Inflammatory macrophage treated with lipopolysaccharide for 4 hours (primary cell): ENCODE results near the gene TNXB.
"Not testable (repeated sequence)": the region's sequence is repeated elsewhere in the genome, so short reads cannot be mapped to it uniquely, and the experiment has no call there.

Experiments used
- DNase-seq: peaks from one replicate; pipeline ENCODE4 v3.0.0-alpha.2; 2020

The TNXB gene

DNA sequence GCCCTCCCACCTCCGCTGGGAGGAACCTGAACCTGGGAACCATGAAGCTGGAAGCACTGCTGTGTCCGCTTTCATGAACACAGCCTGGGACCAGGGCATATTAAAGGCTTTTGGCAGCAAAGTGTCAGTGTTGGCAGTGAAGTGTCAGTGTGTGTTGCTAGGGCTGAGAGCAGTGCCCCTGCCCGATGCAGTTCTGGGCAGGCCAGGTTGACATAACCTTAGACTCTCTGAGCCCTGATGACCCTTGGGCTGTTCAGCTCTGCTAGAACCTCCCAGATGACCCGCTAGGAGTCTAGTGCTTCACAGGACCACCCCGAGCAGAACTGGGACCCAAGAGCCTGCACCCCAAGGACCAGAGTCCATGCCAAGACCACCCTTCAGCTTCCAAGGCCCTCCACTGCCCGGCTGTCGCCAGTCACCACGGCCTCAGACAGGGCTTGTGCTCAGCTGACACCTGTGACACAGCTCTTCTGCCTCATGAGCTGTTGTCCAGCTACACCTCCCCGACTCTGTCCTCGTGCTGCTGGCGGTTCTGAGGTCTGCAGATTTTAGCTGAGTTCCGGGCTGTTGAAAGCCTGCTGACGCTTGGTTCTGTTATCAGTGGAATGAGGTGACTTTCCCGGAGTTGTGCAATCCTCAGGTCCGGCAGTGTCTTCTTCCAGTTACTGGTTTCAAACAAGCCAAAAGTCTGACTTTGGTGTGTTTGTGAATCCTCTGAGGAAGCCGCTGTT lies 73.7 kb downstream of the TNXB start:
- not testable (repeated sequence) for DNase-seq

- DNase-seq: not testable (repeated sequence)
Observed at GRCh38 chr6:32029553-32029952, 79.6 kb downstream of the TNXB start.

DNA sequence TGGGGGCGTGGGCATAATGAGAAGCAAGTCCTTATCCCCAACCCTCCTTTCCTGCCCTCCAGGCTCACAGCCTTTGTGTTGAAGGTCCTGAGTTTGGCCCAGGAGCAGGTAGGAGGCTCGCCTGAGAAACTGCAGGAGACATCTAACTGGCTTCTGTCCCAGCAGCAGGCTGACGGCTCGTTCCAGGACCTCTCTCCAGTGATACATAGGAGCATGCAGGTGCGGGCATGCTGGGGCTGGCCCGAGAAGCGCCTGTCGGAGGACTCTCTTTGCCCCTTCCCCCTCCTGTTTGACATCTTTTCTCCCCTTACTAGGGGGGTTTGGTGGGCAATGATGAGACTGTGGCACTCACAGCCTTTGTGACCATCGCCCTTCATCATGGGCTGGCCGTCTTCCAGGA lies 80.5 kb downstream of the TNXB start:
- not testable (repeated sequence) for DNase-seq

- not testable (repeated sequence) for DNase-seq
Observed at GRCh38 chr6:32022100-32022499, 87.0 kb downstream of the TNXB start.

- not testable (repeated sequence) for DNase-seq
Observed at GRCh38 chr6:32014547-32014946, 94.6 kb downstream of the TNXB start, which contains the start of gene C4B. C4B (plus strand) TSS chr6:32014795; CDS start chr6:32014846, 51 bp downstream.

GRCh38 chr6:32013738-32014137 lies 95.4 kb downstream of the TNXB start:
- not testable (repeated sequence) for DNase-seq

DNA sequence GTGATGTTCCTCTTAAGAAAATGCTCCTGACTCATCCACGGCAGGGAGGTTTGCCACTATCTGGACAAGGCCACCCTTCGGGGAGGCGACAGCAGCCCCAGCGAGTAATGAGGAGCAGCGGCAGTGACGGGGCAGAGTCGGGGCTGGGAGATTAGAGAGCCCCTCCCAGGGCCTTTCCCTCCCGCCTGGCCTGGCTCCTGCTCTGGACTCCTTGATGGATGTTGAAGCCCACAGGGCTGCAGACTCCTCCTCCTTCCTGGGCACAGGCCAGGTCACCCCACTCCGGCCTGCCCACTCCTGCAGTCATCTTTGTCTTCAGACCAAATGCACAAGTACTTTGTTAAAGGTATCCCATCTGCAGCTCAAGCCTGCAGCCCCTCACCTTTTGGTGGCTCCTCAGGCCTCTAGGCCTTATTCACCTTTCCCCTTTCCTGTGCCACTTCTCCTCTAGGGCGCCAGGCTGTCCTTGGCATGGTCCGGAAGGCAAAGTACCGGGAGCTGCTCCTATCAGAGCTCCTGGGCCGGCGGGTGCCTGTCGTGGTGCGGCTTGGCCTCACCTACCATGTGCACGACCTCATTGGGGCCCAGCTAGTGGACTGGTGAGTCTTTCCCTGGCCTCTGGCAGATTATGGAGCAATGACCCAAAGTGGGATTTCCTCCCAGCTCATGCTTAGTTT lies 96.1 kb downstream of the TNXB start:
- DNase-seq: not testable (repeated sequence)

GRCh38 chr6:32010856-32011530 lies 98.1 kb downstream of the TNXB start:
- not testable (repeated sequence) for DNase-seq

DNA sequence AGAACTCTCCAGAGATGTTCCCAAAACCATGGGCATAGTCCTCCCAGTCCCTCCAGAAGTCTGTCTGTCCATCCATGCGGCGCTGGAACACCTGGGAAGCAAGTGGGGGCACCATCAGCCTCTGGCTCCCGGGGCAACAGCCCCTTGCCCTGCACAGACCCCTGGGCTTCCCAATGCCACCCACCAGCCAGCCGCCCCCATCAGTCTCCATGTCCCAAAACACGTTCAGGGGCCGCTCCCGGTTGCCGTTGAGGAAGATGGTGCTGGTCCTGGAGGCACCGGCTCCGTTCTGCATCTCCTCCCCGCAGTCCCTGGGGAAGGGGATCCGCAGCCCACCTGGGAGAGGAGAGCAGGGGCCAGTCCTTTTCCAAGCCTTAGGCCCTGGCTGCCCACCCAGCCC lies 99.6 kb downstream of the TNXB start:
- DNase-seq: not testable (repeated sequence)

- not testable (repeated sequence) for DNase-seq
Observed at GRCh38 chr6:32008616-32009015, 100.5 kb downstream of the TNXB start.

- DNase-seq: not testable (repeated sequence)
Observed at GRCh38 chr6:32008037-32008436, 101.1 kb downstream of the TNXB start.

- DNase-seq: not testable (repeated sequence)
Observed at GRCh38 chr6:32007086-32007485, 102.1 kb downstream of the TNXB start.

- not testable (repeated sequence) for DNase-seq
Observed at GRCh38 chr6:32005991-32006529, 103.1 kb downstream of the TNXB start.

GRCh38 chr6:32005538-32005880 lies 103.6 kb downstream of the TNXB start:
- not testable (repeated sequence) for DNase-seq

DNA sequence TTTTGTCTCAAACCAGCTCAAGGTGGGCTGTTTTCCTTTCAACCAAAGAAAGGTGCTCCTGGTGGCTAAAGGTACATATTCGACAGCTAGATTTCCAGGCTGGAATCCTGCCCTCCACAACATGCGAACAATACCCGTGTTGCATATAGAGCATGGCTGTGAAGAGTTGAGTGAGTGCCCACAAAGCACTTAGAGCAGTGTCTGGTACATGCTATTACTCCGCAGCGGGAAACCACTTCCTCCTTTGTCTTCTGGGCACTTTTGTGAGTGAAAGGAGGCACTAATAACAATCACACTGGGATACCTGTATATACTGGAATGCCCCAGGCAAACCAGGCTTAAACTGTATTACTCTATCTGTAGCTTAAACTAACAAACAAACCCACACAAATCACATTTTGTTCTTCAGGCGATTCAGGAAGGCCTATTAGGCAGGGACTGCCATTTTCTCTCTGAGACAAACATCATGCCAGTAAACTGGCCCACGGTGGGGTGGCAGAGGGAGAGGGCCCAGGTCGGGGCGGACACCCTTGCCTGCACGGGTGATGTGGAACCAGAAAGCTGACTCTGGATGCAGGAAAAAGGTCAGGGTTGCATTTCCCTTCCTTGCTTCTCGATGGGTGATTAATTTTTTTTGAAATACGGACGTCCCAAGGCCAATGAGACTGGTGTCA lies 104.1 kb downstream of the TNXB start:
- DNase-seq: not testable (repeated sequence)

- not testable (repeated sequence) for DNase-seq
Observed at GRCh38 chr6:32004393-32004792, 104.7 kb downstream of the TNXB start.

DNA sequence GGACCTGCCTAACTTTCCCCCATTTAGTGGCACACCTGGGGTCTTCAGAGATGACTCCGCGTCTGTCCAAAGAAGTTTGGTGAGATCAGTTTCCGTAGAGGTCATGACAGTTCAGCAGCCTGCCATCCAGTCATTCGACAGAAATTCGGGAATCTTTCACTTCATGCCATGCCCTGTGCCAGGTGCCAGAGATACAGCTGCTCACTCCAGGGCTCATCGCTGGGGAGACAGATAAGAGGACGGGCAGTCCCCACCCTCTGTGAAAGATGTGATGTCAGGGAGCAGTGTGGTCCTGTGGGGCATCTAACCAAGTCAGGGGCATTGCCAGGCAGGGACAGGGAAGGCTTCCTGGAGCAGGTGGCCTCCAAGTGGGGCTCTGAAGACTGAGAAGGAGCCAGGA lies 105.8 kb downstream of the TNXB start:
- not testable (repeated sequence) for DNase-seq

- not testable (repeated sequence) for DNase-seq
Observed at GRCh38 chr6:32002546-32003268, 106.4 kb downstream of the TNXB start.

DNA sequence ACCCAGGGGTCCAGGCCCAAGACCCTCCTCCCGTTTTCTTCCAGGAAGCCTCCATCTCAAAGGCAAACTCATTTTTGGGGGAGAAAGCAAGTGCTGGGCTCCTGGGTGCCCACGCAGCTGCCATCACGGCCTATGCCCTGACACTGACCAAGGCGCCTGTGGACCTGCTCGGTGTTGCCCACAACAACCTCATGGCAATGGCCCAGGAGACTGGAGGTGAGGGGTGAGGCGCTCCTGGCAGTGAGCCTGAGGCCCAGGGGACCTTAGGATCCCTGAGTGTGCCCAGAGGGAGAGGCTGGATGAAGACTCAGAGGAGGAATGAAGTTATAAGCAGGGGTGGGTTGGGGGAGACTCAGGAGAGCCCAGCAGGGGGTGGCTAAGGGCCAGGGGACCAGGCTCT lies 112.8 kb downstream of the TNXB start:
- not testable (repeated sequence) for DNase-seq

- DNase-seq: not testable (repeated sequence)
Observed at GRCh38 chr6:31994421-31994820, 114.7 kb downstream of the TNXB start.
